Transverse colon (tissue), 3 donors: Measurements from ENCODE around the gene SRM.

Experiments used
- CTCF ChIP-seq, 5 experiments: fragments of 200-600 bp in 3 of 5; fragments of 450-650 bp in 2 of 5; sonication (generic) in 3 of 5; IDR thresholded peaks; 1 replicate in 2 of 5; 2 replicates in 3 of 5; pipeline ENCODE4 v1.5.1; 2016 to 2017; ENCODE audit warnings: antibody characterized with exemption in 5 of 5, inconsistent platforms in 3 of 5, mild to moderate bottlenecking in 2 of 5, moderate library complexity in 1 of 5
- POLR2A ChIP-seq: fragments of 450-650 bp; IDR thresholded peaks from one replicate; pipeline ENCODE4 v1.6.1; 2016; ENCODE audit warnings: antibody characterized with exemption, mild to moderate bottlenecking, moderate library complexity

GRCh38 chr1:11070876-11071275, 11.1 kb upstream of the SRM start:
- TF ChIP-seq CTCF (IDR thresholded peaks at IDR 0.05) (no peak), POLR2A (no peak)
